ENCODE data around the gene PPP1R36. TPM values are rescaled to one million over a fixed set of nuclear protein-coding genes. Genes with fewer than 3 reads are reported as not detected.

Gene PPP1R36
- total and polyA plus RNA-seq, 2 of the 8 experiments (the other 6 are each of a cell fraction or from before 2014, with no cell fraction given), result 0.39 to 0.93 TPM

DNA sequence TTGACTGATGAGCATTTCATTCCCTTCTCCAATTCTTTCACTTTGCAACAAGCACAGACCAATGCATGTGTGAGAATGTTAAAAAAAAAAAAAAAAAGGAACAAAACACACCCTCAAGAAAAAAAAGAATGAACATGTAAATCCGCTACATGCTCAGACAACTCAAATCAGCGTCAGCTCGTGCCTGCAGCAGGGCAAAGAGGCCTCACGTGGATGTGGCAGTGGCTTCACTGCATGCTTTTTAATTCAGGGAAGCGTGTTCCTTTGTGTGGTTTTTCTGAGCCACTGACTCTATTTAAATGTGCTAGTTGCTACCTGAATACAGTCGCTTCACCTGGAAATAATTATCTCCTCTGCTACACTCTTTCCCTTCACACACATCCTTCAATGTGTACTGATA is 55.1 kb downstream of the PPP1R36 start:
- Histone ChIP-seq H3K18ac (ENCODE audit: extremely low read depth, low read length) (no peak overlapping the region), H3K56ac (replicated peaks; ENCODE audit: insufficient read length, low read depth, low read length) (no peak overlapping the region), H2BK120ac (replicated peaks; ENCODE audit: low read depth, low read length) (no peak overlapping the region), H3K9me3 (ENCODE audit: insufficient read depth in 2 of 2, low read depth in 1 of 2, low read length in 1 of 2) (no peaks in the 10 kb centered on the region), H2BK12ac (ENCODE audit: low read depth, low read length) (no peak overlapping the region), H3K23ac (ENCODE audit: insufficient read length) (no peak overlapping the region), H3K14ac (ENCODE audit: insufficient read length) (no peak overlapping the region), H4K20me1 (replicated peaks in 1 of 2; ENCODE audit: control insufficient read depth in 1 of 2, insufficient read depth in 2 of 2, low read length in 2 of 2) (no peaks in the 10 kb centered on the region), H4K5ac (ENCODE audit: insufficient read length, low read depth, low read length) (no peak overlapping the region), H3K79me1 (ENCODE audit: low read depth, low read length) (no peaks in the 10 kb centered on the region), H3K36me3 (ENCODE audit: control insufficient read depth in 2 of 4, insufficient read depth in 4 of 4, low read length in 3 of 4) (no peaks in the 10 kb centered on the region), H2AK5ac (ENCODE audit: low read depth, low read length) (no peak overlapping the region), H3K9ac (replicated peaks in 1 of 4; ENCODE audit: extremely low read depth in 1 of 4, low read depth in 3 of 4, low read length in 3 of 4) (no peak overlapping the region), H2AFZ (ENCODE audit: low read length) (peak overlapping the region; percentile 40; the same call in 1 of the 2 replicates), H4K91ac (replicated peaks; ENCODE audit: insufficient read length, low read length) (no peak overlapping the region), H4K8ac (ENCODE audit: extremely low read depth, insufficient read depth, low read length) (no peak overlapping the region), H3K79me2 (ENCODE audit: control insufficient read depth in 1 of 2, insufficient read depth in 2 of 2, low read length in 2 of 2) (no peaks in the 10 kb centered on the region), H3K4me2 (ENCODE audit: insufficient read depth in 1 of 2, low read depth in 2 of 2, low read length in 2 of 2) (no peak overlapping the region), H3K27me3 (replicated peaks in 1 of 4; ENCODE audit: control insufficient read depth in 3 of 4, extremely low read depth in 1 of 4, insufficient read depth in 3 of 4, low read length in 3 of 4) (no peaks in the 10 kb centered on the region), H3K23me2 (ENCODE audit: low read depth, low read length) (no peaks in the 10 kb centered on the region), H2BK5ac (ENCODE audit: low read depth, low read length) (no peak overlapping the region), H3K27ac (ENCODE audit: low read depth, low read length) (no peak overlapping the region), H2BK15ac (ENCODE audit: low read length) (no peak overlapping the region), H3K4me1 (replicated peaks in 1 of 4; ENCODE audit: control insufficient read depth in 3 of 4, insufficient read depth in 4 of 4, low read length in 3 of 4) (no peaks in the 10 kb centered on the region), H3K4ac (replicated peaks; ENCODE audit: insufficient read length, low read depth, low read length) (no peak overlapping the region), H2BK20ac (ENCODE audit: low read length) (no peak overlapping the region), H3K4me3 (ENCODE audit: extremely low read depth in 1 of 4, insufficient read depth in 2 of 4, low read depth in 3 of 4, low read length in 4 of 4) (no peak overlapping the region)
- FAIRE-seq, result no peak
- CTCF ChIA-PET (ENCODE audit: partially characterized antibody), result interaction anchor here (2.3 kb wide), 1 partner anchor 31 kb away, joined by 6 read pairs; no protein-coding TSS in a partner anchor
- DNase-seq (ENCODE audit: low read depth in 1 of 2, low spot score in 2 of 2), result peak in 1 of 2 experiments; percentile 7
- WGBS, 2 experiments (ENCODE audit: extremely low coverage in 1 of 2, insufficient coverage in 1 of 2, insufficient read length in 1 of 2, insufficient replicate concordance in 2 of 2, low coverage in 1 of 2, low lambda C conversion rate in 2 of 2, missing lambda C conversion rate in 1 of 2), result 83% methylated on average over 6 of the region's 6 CpGs; no CpG with 5 or more reads in 1 of the 2 experiments
- POLR2A ChIA-PET (ENCODE audit: partially characterized antibody), result no interaction called here
- TF ChIP-seq SP2 (IDR thresholded peaks at IDR 0.05; ENCODE audit: low read length) (no peak), RFX5 (IDR thresholded peaks at IDR 0.05; ENCODE audit: borderline replicate concordance, low read depth, low read length) (no peak), TAF1 (IDR thresholded peaks at IDR 0.05; ENCODE audit: low read depth, low read length) (no peak), HDAC6 (IDR thresholded peaks at IDR 0.05; ENCODE audit: low read depth, low read length) (no peak), RNF2 (IDR thresholded peaks at IDR 0.05; ENCODE audit: borderline replicate concordance, low read depth, low read length, missing control alignments, poor library complexity, severe bottlenecking) (no peak), GABPA (IDR thresholded peaks at IDR 0.05; ENCODE audit: borderline replicate concordance, insufficient read depth, low read length) (no peak), NANOG (IDR thresholded peaks at IDR 0.05; ENCODE audit: insufficient read depth, low read depth, low read length, poor library complexity, severe bottlenecking) (no peak), PHF8 (conservative IDR thresholded peaks at IDR 0.05; ENCODE audit: low read depth, low read length) (no peak), YY1 (IDR thresholded peaks at IDR 0.05; ENCODE audit: low read depth, low read length) (no peak), ZNF274 (IDR thresholded peaks at IDR 0.05; ENCODE audit: borderline replicate concordance, extremely low read depth, low read length) (no peak), BACH1 (IDR thresholded peaks at IDR 0.05; ENCODE audit: low read length) (no peak), SUZ12 (IDR thresholded peaks at IDR 0.05; ENCODE audit: low read length) (no peak)
